H1 (cell line): ENCODE data around the gene ALG9. TPM values are rescaled to one million over a fixed set of nuclear protein-coding genes. Genes with fewer than 3 reads are reported as not detected.

ENCODE experiments used
- SP1 ChIP-seq: IDR thresholded peaks from 2 replicates; pipeline ENCODE4 v1.6.1; 2011; ENCODE audit warnings: low read depth, low read length
- polyA plus RNA-seq, 7 experiments: library from polyadenylated mRNA; depleted of rRNA in 3 of 7; stranded (reverse) in 5 of 7; unstranded in 2 of 7; fragments of >200 nt in 5 of 7; fragments of 200-250 nt in 2 of 7; gene quantifications; 1 replicate in 5 of 7; 2 replicates in 1 of 7; 4 replicates in 1 of 7; pipeline versions ENCODE4 v1.2.1 to v1.2.3, GENCODE V29; 2011 to 2013; ENCODE audit warnings: missing spikeins in 2 of 7, mixed read lengths in 2 of 7
- total RNA-seq: library from RNA; stranded (reverse); fragmentation: NEBNext Ultra II Directional; extraction: Animal tissue kit (Norgen Biotek cat#: 25700); gene quantifications from 2 replicates; pipeline ENCODE4 v1.2.1, GENCODE V29; 2021
- TF ChIP-seq, protein P1 (sequence below): fragments of 300-600 bp; sonication (generic); IDR thresholded peaks from 2 replicates; pipeline ENCODE4 v1.7.1; 2012; ENCODE audit warnings: low read length, moderate library complexity, mild to moderate bottlenecking, inconsistent platforms; ENCODE audit not compliant: insufficient replicate concordance

ALG9 gene
- total and polyA plus RNA-seq, 2 of the 8 experiments (the other 6 are each of a cell fraction or from before 2014, with no cell fraction given): 23.5 to 24.5 TPM

DNA sequence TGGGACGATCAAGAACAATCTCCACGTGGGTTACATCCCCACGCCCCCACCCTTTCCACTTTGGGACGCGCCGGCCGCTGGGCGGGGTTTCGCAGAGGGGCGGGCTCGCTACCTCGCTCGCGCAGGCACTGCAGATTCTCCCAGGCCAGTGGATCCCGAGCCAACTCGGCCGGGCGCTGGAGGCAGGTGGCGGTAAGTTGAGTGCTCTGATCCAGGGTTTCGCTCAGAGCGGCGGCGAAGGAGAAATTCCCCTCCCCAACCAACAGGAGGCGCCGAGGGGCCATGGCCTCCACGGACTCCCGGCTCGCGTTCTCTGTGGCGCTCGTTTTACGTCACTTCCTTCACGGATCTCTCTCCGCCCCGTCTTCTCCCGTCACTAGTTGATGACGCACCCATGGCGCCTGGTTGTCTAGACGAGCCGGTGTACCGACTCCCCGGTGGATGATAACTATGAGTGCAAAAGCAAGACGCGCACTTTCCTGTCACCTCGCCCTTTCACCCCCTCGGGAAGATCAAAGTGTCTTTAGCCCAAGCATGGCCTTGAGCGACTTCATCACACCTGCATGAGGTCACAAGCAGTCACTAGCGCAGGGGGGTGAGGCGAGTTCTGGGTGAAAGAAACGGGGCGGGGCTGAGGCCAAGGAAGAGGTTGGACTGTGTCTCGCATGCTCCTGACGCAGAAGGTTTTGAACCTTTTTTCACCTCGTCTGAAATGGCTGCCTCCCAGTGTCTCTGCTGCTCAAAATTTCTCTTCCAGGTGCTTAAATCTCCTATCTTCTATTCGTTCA, 7.7 kb upstream of the ALG9 start, which contains the start of the genes CFAP68 and FDXACB1 (continued):
- TF ChIP-seq SP1: peak; percentile 69; the same call in 1 of the 2 replicates
- TF ChIP-seq, protein P1, sequence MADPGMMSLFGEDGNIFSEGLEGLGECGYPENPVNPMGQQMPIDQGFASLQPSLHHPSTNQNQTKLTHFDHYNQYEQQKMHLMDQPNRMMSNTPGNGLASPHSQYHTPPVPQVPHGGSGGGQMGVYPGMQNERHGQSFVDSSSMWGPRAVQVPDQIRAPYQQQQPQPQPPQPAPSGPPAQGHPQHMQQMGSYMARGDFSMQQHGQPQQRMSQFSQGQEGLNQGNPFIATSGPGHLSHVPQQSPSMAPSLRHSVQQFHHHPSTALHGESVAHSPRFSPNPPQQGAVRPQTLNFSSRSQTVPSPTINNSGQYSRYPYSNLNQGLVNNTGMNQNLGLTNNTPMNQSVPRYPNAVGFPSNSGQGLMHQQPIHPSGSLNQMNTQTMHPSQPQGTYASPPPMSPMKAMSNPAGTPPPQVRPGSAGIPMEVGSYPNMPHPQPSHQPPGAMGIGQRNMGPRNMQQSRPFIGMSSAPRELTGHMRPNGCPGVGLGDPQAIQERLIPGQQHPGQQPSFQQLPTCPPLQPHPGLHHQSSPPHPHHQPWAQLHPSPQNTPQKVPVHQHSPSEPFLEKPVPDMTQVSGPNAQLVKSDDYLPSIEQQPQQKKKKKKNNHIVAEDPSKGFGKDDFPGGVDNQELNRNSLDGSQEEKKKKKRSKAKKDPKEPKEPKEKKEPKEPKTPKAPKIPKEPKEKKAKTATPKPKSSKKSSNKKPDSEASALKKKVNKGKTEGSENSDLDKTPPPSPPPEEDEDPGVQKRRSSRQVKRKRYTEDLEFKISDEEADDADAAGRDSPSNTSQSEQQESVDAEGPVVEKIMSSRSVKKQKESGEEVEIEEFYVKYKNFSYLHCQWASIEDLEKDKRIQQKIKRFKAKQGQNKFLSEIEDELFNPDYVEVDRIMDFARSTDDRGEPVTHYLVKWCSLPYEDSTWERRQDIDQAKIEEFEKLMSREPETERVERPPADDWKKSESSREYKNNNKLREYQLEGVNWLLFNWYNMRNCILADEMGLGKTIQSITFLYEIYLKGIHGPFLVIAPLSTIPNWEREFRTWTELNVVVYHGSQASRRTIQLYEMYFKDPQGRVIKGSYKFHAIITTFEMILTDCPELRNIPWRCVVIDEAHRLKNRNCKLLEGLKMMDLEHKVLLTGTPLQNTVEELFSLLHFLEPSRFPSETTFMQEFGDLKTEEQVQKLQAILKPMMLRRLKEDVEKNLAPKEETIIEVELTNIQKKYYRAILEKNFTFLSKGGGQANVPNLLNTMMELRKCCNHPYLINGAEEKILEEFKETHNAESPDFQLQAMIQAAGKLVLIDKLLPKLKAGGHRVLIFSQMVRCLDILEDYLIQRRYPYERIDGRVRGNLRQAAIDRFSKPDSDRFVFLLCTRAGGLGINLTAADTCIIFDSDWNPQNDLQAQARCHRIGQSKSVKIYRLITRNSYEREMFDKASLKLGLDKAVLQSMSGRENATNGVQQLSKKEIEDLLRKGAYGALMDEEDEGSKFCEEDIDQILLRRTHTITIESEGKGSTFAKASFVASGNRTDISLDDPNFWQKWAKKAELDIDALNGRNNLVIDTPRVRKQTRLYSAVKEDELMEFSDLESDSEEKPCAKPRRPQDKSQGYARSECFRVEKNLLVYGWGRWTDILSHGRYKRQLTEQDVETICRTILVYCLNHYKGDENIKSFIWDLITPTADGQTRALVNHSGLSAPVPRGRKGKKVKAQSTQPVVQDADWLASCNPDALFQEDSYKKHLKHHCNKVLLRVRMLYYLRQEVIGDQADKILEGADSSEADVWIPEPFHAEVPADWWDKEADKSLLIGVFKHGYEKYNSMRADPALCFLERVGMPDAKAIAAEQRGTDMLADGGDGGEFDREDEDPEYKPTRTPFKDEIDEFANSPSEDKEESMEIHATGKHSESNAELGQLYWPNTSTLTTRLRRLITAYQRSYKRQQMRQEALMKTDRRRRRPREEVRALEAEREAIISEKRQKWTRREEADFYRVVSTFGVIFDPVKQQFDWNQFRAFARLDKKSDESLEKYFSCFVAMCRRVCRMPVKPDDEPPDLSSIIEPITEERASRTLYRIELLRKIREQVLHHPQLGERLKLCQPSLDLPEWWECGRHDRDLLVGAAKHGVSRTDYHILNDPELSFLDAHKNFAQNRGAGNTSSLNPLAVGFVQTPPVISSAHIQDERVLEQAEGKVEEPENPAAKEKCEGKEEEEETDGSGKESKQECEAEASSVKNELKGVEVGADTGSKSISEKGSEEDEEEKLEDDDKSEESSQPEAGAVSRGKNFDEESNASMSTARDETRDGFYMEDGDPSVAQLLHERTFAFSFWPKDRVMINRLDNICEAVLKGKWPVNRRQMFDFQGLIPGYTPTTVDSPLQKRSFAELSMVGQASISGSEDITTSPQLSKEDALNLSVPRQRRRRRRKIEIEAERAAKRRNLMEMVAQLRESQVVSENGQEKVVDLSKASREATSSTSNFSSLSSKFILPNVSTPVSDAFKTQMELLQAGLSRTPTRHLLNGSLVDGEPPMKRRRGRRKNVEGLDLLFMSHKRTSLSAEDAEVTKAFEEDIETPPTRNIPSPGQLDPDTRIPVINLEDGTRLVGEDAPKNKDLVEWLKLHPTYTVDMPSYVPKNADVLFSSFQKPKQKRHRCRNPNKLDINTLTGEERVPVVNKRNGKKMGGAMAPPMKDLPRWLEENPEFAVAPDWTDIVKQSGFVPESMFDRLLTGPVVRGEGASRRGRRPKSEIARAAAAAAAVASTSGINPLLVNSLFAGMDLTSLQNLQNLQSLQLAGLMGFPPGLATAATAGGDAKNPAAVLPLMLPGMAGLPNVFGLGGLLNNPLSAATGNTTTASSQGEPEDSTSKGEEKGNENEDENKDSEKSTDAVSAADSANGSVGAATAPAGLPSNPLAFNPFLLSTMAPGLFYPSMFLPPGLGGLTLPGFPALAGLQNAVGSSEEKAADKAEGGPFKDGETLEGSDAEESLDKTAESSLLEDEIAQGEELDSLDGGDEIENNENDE: no peak
